Lung (tissue), 12 donors: ENCODE results near the gene MESD. TPM values are rescaled to one million over a fixed set of nuclear protein-coding genes. Genes with fewer than 3 reads are reported as not detected.

Experiments
- ATAC-seq: fragments of 200-7000 bp; cut with Tn5 transposase; one replicate; pipeline ENCODE4 v1.9.1; 2020; ENCODE audit warnings: moderate number of reproducible peaks; ENCODE audit not compliant: insufficient read depth, low FRiP score
- DNase-seq, 3 donors: peaks; one replicate each; pipeline ENCODE4 v3.0.0-alpha.2; 2013 to 2017
- H3K27ac ChIP-seq, 2 donors: one replicate each; pipeline ENCODE4 v1.5.1; 2013; ENCODE audit warnings: mild to moderate bottlenecking in 2 of 2, moderate library complexity in 2 of 2, control low read depth in 1 of 2, inconsistent platforms in 1 of 2, low read depth in 1 of 2, low read length in 1 of 2
- H3K27me3 ChIP-seq, 3 donors: one replicate each; pipeline ENCODE4 v1.5.1; 2013; ENCODE audit warnings: low read length in 2 of 3; ENCODE audit not compliant: control insufficient read depth in 3 of 3, insufficient read depth in 3 of 3
- H3K36me3 ChIP-seq, 4 donors: one replicate each; pipeline ENCODE4 v1.5.1; 2013; ENCODE audit warnings: low read length in 4 of 4, mild to moderate bottlenecking in 1 of 4, moderate library complexity in 1 of 4; ENCODE audit not compliant: control insufficient read depth in 4 of 4, insufficient read depth in 4 of 4
- H3K4me1 ChIP-seq, 5 donors: one replicate each; pipeline ENCODE4 v1.5.1; 2013; ENCODE audit warnings: low read length in 5 of 5, mild to moderate bottlenecking in 2 of 5, moderate library complexity in 1 of 5; ENCODE audit not compliant: control insufficient read depth in 5 of 5, insufficient read depth in 5 of 5
- H3K4me3 ChIP-seq: one replicate; pipeline ENCODE4 v1.5.1; 2013; ENCODE audit warnings: mild to moderate bottlenecking, control low read depth, moderate library complexity
- H3K9ac ChIP-seq, 2 donors: one replicate each; pipeline ENCODE4 v1.5.1; 2013; ENCODE audit warnings: low read length in 2 of 2, control low read depth in 1 of 2; ENCODE audit not compliant: insufficient read depth in 1 of 2
- H3K9me3 ChIP-seq, 4 donors: one replicate each; pipeline ENCODE4 v1.5.1; 2013; ENCODE audit warnings: low read length in 3 of 4, mild to moderate bottlenecking in 1 of 4, moderate library complexity in 1 of 4; ENCODE audit not compliant: control insufficient read depth in 4 of 4, insufficient read depth in 3 of 4
- WGBS, 2 donors: extraction: QIAGEN DNeasy Blood & Tissue Kit; methylation state at CpG; one replicate each; pipeline ENCODE4 v1.1.7; 2013; 5-methylcytosine and 5-hydroxymethylcytosine counted together
- polyA plus RNA-seq, 2 donors: library from polyadenylated mRNA; stranded (reverse); fragments of 200-250 nt; gene quantifications; one replicate each; pipeline ENCODE4 v1.2.1, GENCODE V29; 2013
- total RNA-seq, 2 donors: library from RNA; depleted of rRNA in 1 of 2; stranded (reverse); fragments of >200 nt in 1 of 2; gene quantifications; one replicate each; pipeline ENCODE4 v1.2.1, GENCODE V29; 2014 to 2021
- TF ChIP-seq, protein P1 (sequence below): IDR thresholded peaks from 2 replicates; pipeline ENCODE4 v1.5.1; 2012; ENCODE audit warnings: mild to moderate bottlenecking; ENCODE audit errors: control extremely low read depth, extremely low read depth
- donor health status: control.
- donor health status: control.
- donor health status: Bipolar disorder and iron deficiency.
- donor health status: healthy.
- donor health status: DM: yes; HTN: yes; CAD: no.

MESD gene
- total and polyA plus RNA-seq, 4 donors: 15.3 to 26.4 (median 21.9) TPM

DNA sequence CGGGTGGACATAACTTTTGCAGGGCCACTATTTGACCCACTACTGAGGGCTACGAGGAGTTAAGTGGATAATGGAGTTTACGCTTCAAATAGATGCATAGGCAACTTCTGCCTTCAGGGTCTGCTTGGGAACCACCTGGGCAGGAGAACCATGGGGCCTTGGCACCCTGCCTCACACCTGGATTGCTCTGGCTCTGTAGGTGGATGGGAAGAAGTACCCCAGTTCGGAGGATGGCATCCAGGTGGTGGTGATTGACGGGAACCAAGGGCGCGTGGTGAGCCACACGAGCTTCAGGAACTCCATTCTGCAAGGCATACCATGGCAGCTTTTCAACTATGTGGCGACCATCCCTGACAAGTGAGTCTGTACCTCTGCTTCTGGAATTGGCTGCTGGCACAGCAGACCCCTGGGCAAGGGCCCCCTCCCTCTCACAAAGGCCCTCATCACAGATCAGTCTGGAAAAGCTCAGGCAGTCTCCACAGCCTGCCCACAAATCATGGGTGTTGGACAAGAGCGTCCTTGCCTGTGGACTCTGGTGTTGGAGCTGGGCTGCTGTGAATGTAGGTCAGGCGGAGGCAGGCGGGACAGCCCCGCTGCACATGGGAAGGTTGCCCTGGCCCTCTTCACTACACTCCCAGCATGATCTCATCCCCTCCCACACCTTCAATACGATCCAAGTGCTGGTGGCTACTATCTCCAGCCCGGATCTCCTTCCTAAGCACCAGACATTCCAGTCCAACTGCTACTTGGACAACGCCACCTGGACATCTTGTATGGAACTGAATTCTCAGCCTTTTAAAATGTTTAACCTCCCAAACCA is 46.7 kb downstream of the MESD start:
- no peaks in the 10 kb centered on the region for H3K4me1 ChIP-seq
- H3K9ac ChIP-seq: no peak overlapping the region
- WGBS, 2 donors: 89 to 94% methylated on average over 16 of the region's 16 CpGs
- no peak for ATAC-seq
- no peak for DNase-seq
- no peak overlapping the region for H3K27ac ChIP-seq
- H3K36me3 ChIP-seq: peaks cover 8 to 40% (median 14%) of the 10 kb centered on the region in 4 donors
- H3K4me3 ChIP-seq: no peak overlapping the region
- H3K27me3 ChIP-seq: no peaks in the 10 kb centered on the region
- peaks cover 0 to 3% (median 0%) of the 10 kb centered on the region in 4 donors for H3K9me3 ChIP-seq
- TF ChIP-seq, protein P1, sequence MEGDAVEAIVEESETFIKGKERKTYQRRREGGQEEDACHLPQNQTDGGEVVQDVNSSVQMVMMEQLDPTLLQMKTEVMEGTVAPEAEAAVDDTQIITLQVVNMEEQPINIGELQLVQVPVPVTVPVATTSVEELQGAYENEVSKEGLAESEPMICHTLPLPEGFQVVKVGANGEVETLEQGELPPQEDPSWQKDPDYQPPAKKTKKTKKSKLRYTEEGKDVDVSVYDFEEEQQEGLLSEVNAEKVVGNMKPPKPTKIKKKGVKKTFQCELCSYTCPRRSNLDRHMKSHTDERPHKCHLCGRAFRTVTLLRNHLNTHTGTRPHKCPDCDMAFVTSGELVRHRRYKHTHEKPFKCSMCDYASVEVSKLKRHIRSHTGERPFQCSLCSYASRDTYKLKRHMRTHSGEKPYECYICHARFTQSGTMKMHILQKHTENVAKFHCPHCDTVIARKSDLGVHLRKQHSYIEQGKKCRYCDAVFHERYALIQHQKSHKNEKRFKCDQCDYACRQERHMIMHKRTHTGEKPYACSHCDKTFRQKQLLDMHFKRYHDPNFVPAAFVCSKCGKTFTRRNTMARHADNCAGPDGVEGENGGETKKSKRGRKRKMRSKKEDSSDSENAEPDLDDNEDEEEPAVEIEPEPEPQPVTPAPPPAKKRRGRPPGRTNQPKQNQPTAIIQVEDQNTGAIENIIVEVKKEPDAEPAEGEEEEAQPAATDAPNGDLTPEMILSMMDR: no peak

DNA sequence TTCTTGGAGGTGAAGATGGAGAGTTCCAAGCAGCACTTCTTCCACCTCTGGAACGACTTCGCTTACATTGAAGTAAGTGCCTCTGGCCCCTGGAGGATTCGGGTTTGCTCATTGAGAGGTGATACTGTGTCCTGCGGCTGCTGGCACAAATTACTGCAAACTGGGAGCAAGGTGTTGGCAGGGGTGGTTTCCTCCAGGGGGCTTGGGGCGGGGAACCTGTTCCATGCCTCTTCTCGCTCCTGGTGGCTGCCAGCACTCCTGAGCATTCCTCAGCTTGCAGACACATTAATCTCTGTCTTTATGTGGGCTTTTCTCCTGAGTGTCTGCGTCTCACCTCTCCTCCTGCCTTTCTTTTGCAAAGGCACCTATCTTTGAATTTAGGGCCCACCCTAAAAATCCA is 47.4 kb downstream of the MESD start:
- 81 to 83% methylated on average over 7 of the region's 7 CpGs for WGBS, 2 donors
- TF ChIP-seq, protein P1: no peak
- peaks cover 5 to 42% (median 11%) of the 10 kb centered on the region in 4 donors for H3K36me3 ChIP-seq

DNA sequence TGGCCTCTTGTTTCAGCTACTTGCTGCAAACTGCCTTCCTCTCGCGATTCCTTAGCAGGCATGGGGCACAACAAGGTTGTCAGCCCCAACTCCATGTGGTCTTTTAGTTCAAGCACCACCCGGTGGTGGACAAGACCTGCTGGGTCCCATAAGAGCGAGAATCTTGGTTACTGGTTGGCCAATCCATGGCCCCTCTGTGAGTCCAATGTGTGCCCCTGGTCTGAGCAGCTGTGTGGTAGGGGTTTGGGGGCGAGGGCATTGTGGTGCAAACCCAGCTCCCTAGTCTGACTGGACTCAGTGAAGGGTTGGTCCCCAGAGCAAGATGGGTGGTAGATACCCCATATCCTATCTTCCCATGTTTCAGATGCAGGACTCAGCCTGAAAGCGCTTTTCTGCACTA is 48.8 kb downstream of the MESD start:
- TF ChIP-seq, protein P1: no peak
- H3K4me3 ChIP-seq: no peak overlapping the region
- H3K9ac ChIP-seq: no peak overlapping the region
- H3K27me3 ChIP-seq: no peaks in the 10 kb centered on the region
- peaks cover 2 to 37% (median 10%) of the 10 kb centered on the region in 4 donors for H3K36me3 ChIP-seq
- WGBS, 2 donors: 95 to 96% methylated on average over 6 of the region's 6 CpGs
- no peak overlapping the region for H3K27ac ChIP-seq
- ATAC-seq (no peak), DNase-seq (no peak)
- peaks cover 0 to 3% (median 0%) of the 10 kb centered on the region in 4 donors for H3K9me3 ChIP-seq
- H3K4me1 ChIP-seq: no peaks in the 10 kb centered on the region

More for the DNA sequence above, 47.4 kb downstream of the MESD start:
- Histone ChIP-seq H3K9ac (no peak overlapping the region), H3K27me3 (no peaks in the 10 kb centered on the region), H3K9me3 (peaks cover 0 to 3% (median 0%) of the 10 kb centered on the region in 4 donors), H3K27ac (no peak overlapping the region), H3K4me3 (no peak overlapping the region), H3K4me1 (no peaks in the 10 kb centered on the region)
- ATAC-seq (no peak), DNase-seq (no peak)
